HepG2 (cell line): ENCODE results near the gene TDRD6. TPM values are rescaled to one million over a fixed set of nuclear protein-coding genes. Genes with fewer than 3 reads are reported as not detected.
"Not testable (repeated sequence)": the region's sequence is repeated elsewhere in the genome, so short reads cannot be mapped to it uniquely, and the experiment has no call there.

Source experiments
- ATAC-seq: fragments of 200-7000 bp; cut with Tn5 transposase; 3 replicates; pipeline ENCODE4 v1.9.1; 2020; ENCODE audit warnings: mild to moderate bottlenecking, moderate library complexity
- BruUV-seq: library from RNA; stranded (reverse); fragments of 400-500 nt; replicated peaks from 2 replicates; lab custom pipeline; 2021; lab: Mats Ljungman, UMichigan
- CTCF ChIA-PET: fragments of 300-600 bp; formaldehyde crosslinking; extraction: SDS; loops from one replicate; lab custom pipeline; 2021; ENCODE audit warnings: low total read pairs, inconsistent platforms, low intra/inter-chr PET ratio; lab: Yijun Ruan, JAX
- POLR2A ChIA-PET: fragments of 350-600 bp; sonication (Branson Sonifier 250); formaldehyde crosslinking; loops from one replicate; lab custom pipeline; 2020; ENCODE audit warnings: antibody characterized with exemption, inconsistent platforms; lab: Yijun Ruan, JAX
- DNase-seq: peaks from one replicate; pipeline ENCODE4 v3.0.0-alpha.2; 2015; ENCODE audit warnings: low spot score
- FAIRE-seq: peaks from 3 replicates; lab custom pipeline; 2011; peaks lifted over from hg19 to GRCh38; lab: Jason Lieb, UNC
- H2AFZ ChIP-seq: one replicate; pipeline ENCODE4 v1.6.1; 2011; ENCODE audit warnings: low read length, inconsistent platforms
- H3K27ac ChIP-seq: fragments of 300-600 bp; 3 replicates; pipeline ENCODE4 v1.8.0; 2011; ENCODE audit warnings: mixed run types, mild to moderate bottlenecking, mixed read lengths, low read length, inconsistent platforms; ENCODE audit not compliant: insufficient read depth; ENCODE audit errors: extremely low read length
- H3K27me3 ChIP-seq, 2 experiments: fragments of 200-600 bp in 1 of 2; 2 replicates in 1 of 2; 3 replicates in 1 of 2; pipeline versions ENCODE4 v1.6.0 to v1.8.0; 2011; ENCODE audit warnings: low read length in 2 of 2, mild to moderate bottlenecking in 2 of 2, moderate library complexity in 2 of 2, inconsistent platforms in 1 of 2; ENCODE audit not compliant: insufficient read depth in 2 of 2, control insufficient read depth in 1 of 2
- H3K36me3 ChIP-seq, 2 experiments: fragments of 200-600 bp in 1 of 2; replicated peaks in 1 of 2; 2 replicates in 1 of 2; 3 replicates in 1 of 2; pipeline versions ENCODE4 v1.5.1 to v1.8.0; 2011; ENCODE audit warnings: low read length in 2 of 2, inconsistent platforms in 1 of 2; ENCODE audit not compliant: insufficient read depth in 2 of 2, control insufficient read depth in 1 of 2
- H3K4me1 ChIP-seq: 2 replicates; pipeline ENCODE4 v1.5.1; 2012; ENCODE audit warnings: low read length, inconsistent platforms; ENCODE audit not compliant: insufficient read depth
- H3K4me2 ChIP-seq: 2 replicates; pipeline ENCODE4 v1.6.0; 2011; ENCODE audit warnings: low read depth, low read length, inconsistent platforms
- H3K4me3 ChIP-seq, 3 experiments: fragments of 200-600 bp in 1 of 3; sonication (generic), shearing (Covaris generic) in 1 of 3; replicated peaks in 1 of 3; 2 replicates each; pipeline ENCODE4 v1.5.1; 2011 to 2016; ENCODE audit warnings: low read length in 3 of 3, inconsistent platforms in 2 of 3, low read depth in 2 of 3, mild to moderate bottlenecking in 2 of 3, control low read depth in 1 of 3, mixed read lengths in 1 of 3; ENCODE audit not compliant: insufficient read depth in 1 of 3
- H3K79me2 ChIP-seq: one replicate; pipeline ENCODE4 v1.6.1; 2011; ENCODE audit warnings: low read length, inconsistent platforms; ENCODE audit not compliant: insufficient read depth
- H3K9ac ChIP-seq: 2 replicates; pipeline ENCODE4 v1.6.0; 2011; ENCODE audit warnings: mild to moderate bottlenecking, low read depth, low read length, inconsistent platforms; ENCODE audit not compliant: insufficient read depth
- H3K9me3 ChIP-seq: 2 replicates; pipeline ENCODE4 v1.5.1; 2012; ENCODE audit warnings: mild to moderate bottlenecking, low read length
- H4K20me1 ChIP-seq: 2 replicates; pipeline ENCODE4 v1.6.0; 2011; ENCODE audit warnings: inconsistent platforms, mild to moderate bottlenecking, low read length, moderate library complexity; ENCODE audit not compliant: insufficient read depth
- BRCA1 ChIP-seq: sonication (generic); formaldehyde crosslinking; IDR thresholded peaks from 2 replicates; pipeline ENCODE4 v1.4.0; 2020; ENCODE audit warnings: missing genetic modification reagents
- GABPB1 ChIP-seq: IDR thresholded peaks from 2 replicates; pipeline ENCODE4 v1.6.1; 2016; ENCODE audit warnings: mild to moderate bottlenecking, missing genetic modification reagents, moderate library complexity, missing compliant biosample characterization
- SCMH1 ChIP-seq: sonication (generic); formaldehyde crosslinking; IDR thresholded peaks from 2 replicates; pipeline ENCODE4 v1.9.0; 2021; ENCODE audit warnings: missing genetic modification reagents, mild to moderate bottlenecking, borderline replicate concordance
- ZNF781 ChIP-seq: sonication (generic); formaldehyde crosslinking; IDR thresholded peaks from 2 replicates; pipeline ENCODE4 v1.5.1; 2020; ENCODE audit warnings: borderline replicate concordance, mild to moderate bottlenecking, missing genetic modification reagents; ENCODE audit errors: not compliant biosample characterization
- ZSCAN12 ChIP-seq: sonication (generic); formaldehyde crosslinking; IDR thresholded peaks from 2 replicates; pipeline ENCODE4 v1.9.0; 2021; ENCODE audit warnings: mild to moderate bottlenecking, missing genetic modification reagents
- WGBS: methylation state at CpG from one replicate; pipeline ENCODE4 v1.1.6; 2017; ENCODE audit warnings: low lambda C conversion rate; 5-methylcytosine and 5-hydroxymethylcytosine counted together
- in situ Hi-C: cut with HindIII; loops from 2 replicates; pipeline ENCODE4 v1.10.0; 2017; ENCODE audit warnings: low pct_unique_long_range_greater_than_20kb; ENCODE audit not compliant: extremely low pct_ligation_motif_present
- intact Hi-C: fragments of 100-400 bp; cut with micrococcal nuclease; formaldehyde crosslinking; loops from one replicate; pipeline ENCODE4 v1.10.0; 2022; ENCODE audit not compliant: unreplicated experiment
- polyA plus RNA-seq, 8 experiments: library from polyadenylated mRNA; depleted of rRNA in 3 of 8; stranded (reverse) in 7 of 8; unstranded in 1 of 8; fragments of >200 nt; fragmentation: Illumina TruSeq in 4 of 8; extraction: Trizol in 4 of 8; gene quantifications; 2 replicates each; pipeline versions ENCODE4 v1.2.1 to v1.2.3, GENCODE V29; 2011 to 2016; ENCODE audit warnings: low read depth in 4 of 8, missing spikeins in 1 of 8, mixed read lengths in 1 of 8; ENCODE audit not compliant: insufficient read depth in 1 of 8
- total RNA-seq, 5 experiments: library from RNA; depleted of rRNA; stranded (reverse); fragments of >200 nt; fragmentation: Illumina TruSeq; extraction: Trizol; gene quantifications; 2 replicates each; pipeline ENCODE4 v1.2.3, GENCODE V29; 2016; ENCODE audit warnings: low read depth in 1 of 5
- TF ChIP-seq, protein P1 (sequence below): sonication (generic); formaldehyde crosslinking; IDR thresholded peaks from 2 replicates; pipeline ENCODE4 v1.5.0; 2020; ENCODE audit warnings: missing genetic modification reagents
- TF ChIP-seq, protein P2 (sequence below): sonication (generic); formaldehyde crosslinking; IDR thresholded peaks from 2 replicates; pipeline ENCODE4 v1.5.0; 2020; ENCODE audit warnings: missing genetic modification reagents

TDRD6 gene
- total and polyA plus RNA-seq, 2 of the 13 experiments (the other 11 are each of a cell fraction or from before 2014, with no cell fraction given) = not detected

DNA sequence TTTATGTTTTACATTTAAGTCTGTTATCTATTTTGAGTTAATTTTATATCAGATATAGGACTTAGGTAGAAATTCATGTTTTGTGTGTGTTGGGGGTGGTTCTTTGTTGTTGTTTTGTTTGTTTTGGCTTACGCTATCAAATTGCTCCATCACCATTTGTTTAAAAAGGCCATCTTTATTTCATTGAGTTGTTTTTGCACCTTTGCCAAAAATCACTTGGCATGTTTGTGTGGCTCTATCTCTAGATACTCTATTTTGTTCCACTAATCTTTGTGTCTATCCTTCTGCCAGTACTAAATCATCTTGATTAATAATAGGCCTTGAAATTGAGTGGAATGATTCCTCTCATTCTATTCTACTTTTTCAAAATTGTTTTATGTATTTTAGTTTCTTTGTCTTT lies 42.4 kb upstream of the TDRD6 start:
- Histone ChIP-seq H3K79me2 (no peaks in the 10 kb centered on the region), H3K27me3 (no peaks in the 10 kb centered on the region), H3K4me1 (0 out of 2 replicates have a peak, but pooled peaks cover 6% of the 10 kb centered on the region), H2AFZ (no peak overlapping the region), H4K20me1 (no peaks in the 10 kb centered on the region), H3K9me3 (no peaks in the 10 kb centered on the region), H3K36me3 (no peaks in the 10 kb centered on the region)
- CTCF ChIA-PET = no interaction called here
- intact Hi-C loops = no loop called here
- no TSS peak for BruUV-seq
- FAIRE-seq = no peak
- POLR2A ChIA-PET = no interaction called here
- TF ChIP-seq ZSCAN12 (no peak), GABPB1 (CRISPR knock-in tag) (no peak), BRCA1 (CRISPR knock-in tag) (no peak), SCMH1 (CRISPR knock-in tag) (no peak), ZNF781 (no peak)
- TF ChIP-seq, protein P1, sequence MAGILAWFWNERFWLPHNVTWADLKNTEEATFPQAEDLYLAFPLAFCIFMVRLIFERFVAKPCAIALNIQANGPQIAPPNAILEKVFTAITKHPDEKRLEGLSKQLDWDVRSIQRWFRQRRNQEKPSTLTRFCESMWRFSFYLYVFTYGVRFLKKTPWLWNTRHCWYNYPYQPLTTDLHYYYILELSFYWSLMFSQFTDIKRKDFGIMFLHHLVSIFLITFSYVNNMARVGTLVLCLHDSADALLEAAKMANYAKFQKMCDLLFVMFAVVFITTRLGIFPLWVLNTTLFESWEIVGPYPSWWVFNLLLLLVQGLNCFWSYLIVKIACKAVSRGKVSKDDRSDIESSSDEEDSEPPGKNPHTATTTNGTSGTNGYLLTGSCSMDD = no peak
- TF ChIP-seq, protein P2, sequence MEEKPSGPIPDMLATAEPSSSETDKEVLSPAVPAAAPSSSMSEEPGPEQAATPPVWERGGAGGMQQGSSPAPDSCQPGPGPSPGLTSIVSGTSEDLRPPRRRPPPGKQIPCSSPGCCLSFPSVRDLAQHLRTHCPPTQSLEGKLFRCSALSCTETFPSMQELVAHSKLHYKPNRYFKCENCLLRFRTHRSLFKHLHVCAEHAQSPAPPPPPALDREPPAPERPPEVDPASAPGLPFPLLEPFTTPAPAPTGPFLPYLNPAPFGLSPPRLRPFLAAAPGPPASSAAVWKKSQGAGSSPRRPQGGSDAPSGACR = no peak
- TF ChIP-seq, all 625 proteins: peak for 0
- Histone ChIP-seq H3K9ac (no peak overlapping the region), H3K4me3 (no peak overlapping the region), H3K4me2 (no peak overlapping the region), H3K27ac (no peak overlapping the region)
- in situ Hi-C loops = no loop called here
- no peak for ATAC-seq
- 91% methylated on average over 1 of the region's 1 CpG for WGBS
- no peak for DNase-seq

DNA sequence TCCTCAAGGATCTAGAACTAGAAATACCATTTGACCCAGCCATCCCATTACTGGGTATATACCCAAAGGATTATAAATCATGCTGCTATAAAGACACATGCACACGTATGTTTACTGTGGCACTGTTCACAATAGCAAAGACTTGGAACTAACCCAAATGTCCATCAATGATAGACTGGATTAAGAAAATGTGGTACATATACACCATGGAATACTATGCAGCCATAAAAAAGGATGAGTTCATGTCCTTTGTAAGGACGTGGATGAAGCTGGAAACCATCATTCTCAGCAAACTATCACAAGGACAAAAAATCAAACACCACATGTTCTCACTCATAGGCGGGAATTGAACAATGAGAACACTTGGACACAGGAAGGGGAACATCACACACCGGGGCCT lies 39.6 kb upstream of the TDRD6 start:
- H3K4me2 ChIP-seq, H3K36me3 ChIP-seq, in situ Hi-C loops, H3K79me2 ChIP-seq, H3K27ac ChIP-seq, H3K9me3 ChIP-seq, intact Hi-C loops, H4K20me1 ChIP-seq, H3K9ac ChIP-seq, ATAC-seq, DNase-seq, FAIRE-seq, CTCF ChIA-PET, POLR2A ChIA-PET, H2AFZ ChIP-seq, H3K4me3 ChIP-seq, BruUV-seq: not testable (repeated sequence)
- 69% methylated on average over 3 of the region's 4 CpGs for WGBS
- peaks cover 0 to 14% of the 10 kb centered on the region in 2 experiments; a peak in 2 of 5 replicates for H3K27me3 ChIP-seq
- peaks cover 14% of the 10 kb centered on the region for H3K4me1 ChIP-seq
